HCT116 (cell line): ENCODE measurements around the gene PDE9A. TPM values are rescaled to one million over a fixed set of nuclear protein-coding genes. Genes with fewer than 3 reads are reported as not detected.

ENCODE experiments used
- ATAC-seq: fragments of 200-7000 bp; cut with Tn5 transposase; 2 replicates; pipeline ENCODE4 v1.9.1; 2020; ENCODE audit warnings: mild to moderate bottlenecking, moderate library complexity
- BruUV-seq: library from RNA; stranded (reverse); fragments of 400-500 nt; replicated peaks from 2 replicates; lab custom pipeline; 2021; lab: Mats Ljungman, UMichigan
- CTCF ChIA-PET: fragments of 300-600 bp; sonication (Branson Sonifier 250); formaldehyde crosslinking; loops from one replicate; lab custom pipeline; 2021; ENCODE audit warnings: antibody characterized with exemption; lab: Charles Lee
- POLR2A ChIA-PET: fragments of 300-600, 350-600 bp; sonication (Branson Sonifier 250); formaldehyde crosslinking; loops from one replicate; lab custom pipeline; 2021; ENCODE audit warnings: antibody characterized with exemption; lab: Charles Lee
- RAD21 ChIA-PET, 2 experiments: fragments of 300-600 bp; sonication (Branson Sonifier 250); formaldehyde crosslinking; loops; one replicate each; lab custom pipeline; 2023; ENCODE audit warnings: low total read pairs in 2 of 2; ENCODE audit not compliant: uncharacterized antibody in 2 of 2, unreplicated experiment in 2 of 2, low non-redundant PET in 1 of 2; lab: Charles Lee
- DNase-seq: peaks from one replicate; pipeline ENCODE4 v3.0.0-alpha.2; 2010; ENCODE audit warnings: low read depth, low spot score
- H2AFZ ChIP-seq: fragments of 200-600 bp; shearing (Covaris generic), sonication (generic); 2 replicates; pipeline ENCODE4 v1.6.1; 2017; ENCODE audit warnings: low read depth, mixed run types, mixed read lengths, antibody characterized with exemption, low read length; ENCODE audit not compliant: poor library complexity, severe bottlenecking
- H3K27ac ChIP-seq: 2 replicates; pipeline ENCODE4 v1.5.1; 2012; ENCODE audit warnings: low read depth, low read length
- H3K27me3 ChIP-seq: fragments of 200-600 bp; sonication (generic); 2 replicates; pipeline ENCODE4 v1.6.1; 2016; ENCODE audit warnings: mixed run types, low read length, mixed read lengths; ENCODE audit not compliant: insufficient read depth
- H3K36me3 ChIP-seq, 2 experiments: fragments of 200-500 bp in 1 of 2; fragments of 200-600 bp in 1 of 2; sonication (Bioruptor generic) in 1 of 2; sonication (generic) in 1 of 2; 2 replicates each; pipeline versions ENCODE4 v1.5.1 to v1.6.1; 2014 to 2016; ENCODE audit warnings: low read length in 2 of 2, inconsistent platforms in 1 of 2, mixed read lengths in 1 of 2, mixed run types in 1 of 2; ENCODE audit not compliant: insufficient read depth in 2 of 2, control insufficient read depth in 1 of 2
- H3K4me1 ChIP-seq, 2 experiments: fragments of 200-600 bp in 1 of 2; sonication (generic) in 1 of 2; 2 replicates each; pipeline versions ENCODE4 v1.5.1 to v1.6.1; 2012 to 2017; ENCODE audit warnings: low read length in 2 of 2, inconsistent platforms in 1 of 2, mild to moderate bottlenecking in 1 of 2, mixed read lengths in 1 of 2, mixed run types in 1 of 2, moderate library complexity in 1 of 2; ENCODE audit not compliant: insufficient read depth in 2 of 2, control insufficient read depth in 1 of 2
- H3K4me2 ChIP-seq: fragments of 200-600 bp; sonication (generic); 2 replicates; pipeline ENCODE4 v1.6.1; 2017; ENCODE audit warnings: mixed run types, low read length, mixed read lengths
- H3K4me3 ChIP-seq, 2 experiments: fragments of 200-600 bp in 1 of 2; sonication (generic) in 1 of 2; replicated peaks in 1 of 2; 2 replicates each; pipeline ENCODE4 v1.5.1; 2011 to 2016; ENCODE audit warnings: low read length in 2 of 2, control low read depth in 1 of 2, low read depth in 1 of 2, mild to moderate bottlenecking in 1 of 2, mixed read lengths in 1 of 2, mixed run types in 1 of 2
- H3K79me2 ChIP-seq: fragments of 200-600 bp; sonication (generic); 2 replicates; pipeline ENCODE4 v1.6.1; 2017; ENCODE audit warnings: mild to moderate bottlenecking, mixed run types, low read length, moderate library complexity, mixed read lengths; ENCODE audit not compliant: insufficient read depth
- H3K9ac ChIP-seq: fragments of 200-600 bp; sonication (generic); 2 replicates; pipeline ENCODE4 v1.6.1; 2016; ENCODE audit warnings: low read length, mixed read lengths
- H3K9me2 ChIP-seq: fragments of 200-600 bp; sonication (generic), shearing (Covaris generic); 2 replicates; pipeline ENCODE4 v1.6.1; 2017; ENCODE audit warnings: mixed run types, mild to moderate bottlenecking, moderate library complexity; ENCODE audit not compliant: insufficient read depth
- H3K9me3 ChIP-seq, 2 experiments: fragments of 200-500 bp in 1 of 2; fragments of 200-600 bp in 1 of 2; sonication (Bioruptor generic) in 1 of 2; sonication (generic) in 1 of 2; 2 replicates each; pipeline ENCODE4 v1.6.1; 2014 to 2017; ENCODE audit warnings: low read length in 2 of 2, mixed read lengths in 2 of 2, inconsistent platforms in 1 of 2, low read depth in 1 of 2, mild to moderate bottlenecking in 1 of 2, mixed run types in 1 of 2, moderate library complexity in 1 of 2; ENCODE audit not compliant: control insufficient read depth in 1 of 2, insufficient read depth in 1 of 2
- H4K20me1 ChIP-seq: fragments of 200-600 bp; sonication (generic), shearing (Covaris generic); 2 replicates; pipeline ENCODE4 v1.6.1; 2017; ENCODE audit warnings: mixed run types, mild to moderate bottlenecking, moderate library complexity; ENCODE audit not compliant: insufficient read depth
- ATF3 ChIP-seq: IDR thresholded peaks from 2 replicates; pipeline ENCODE4 v1.6.1; 2012
- CEBPB ChIP-seq: IDR thresholded peaks from 2 replicates; pipeline ENCODE4 v1.6.1; 2012; ENCODE audit warnings: low read depth
- CTCF ChIP-seq, 3 experiments: fragments of 200-600 bp in 1 of 3; sonication (generic) in 1 of 3; IDR thresholded peaks in 2 of 3; conservative IDR thresholded peaks in 1 of 3; 2 replicates each; pipeline ENCODE4 v1.5.1; 2012 to 2017; ENCODE audit warnings: low read depth in 2 of 3, low read length in 2 of 3, antibody characterized with exemption in 1 of 3, borderline replicate concordance in 1 of 3, control low read depth in 1 of 3, mild to moderate bottlenecking in 1 of 3, mixed read lengths in 1 of 3, mixed run types in 1 of 3, moderate library complexity in 1 of 3; ENCODE audit not compliant: insufficient read depth in 1 of 3
- EGR1 ChIP-seq: IDR thresholded peaks from 2 replicates; pipeline ENCODE4 v1.6.1; 2012; ENCODE audit warnings: low read depth
- EZH2 ChIP-seq: fragments of 200-600 bp; sonication (generic); IDR thresholded peaks from 2 replicates; pipeline ENCODE4 v1.6.1; 2017; ENCODE audit warnings: antibody characterized with exemption, mixed run types
- EZH2phosphoT487 ChIP-seq: fragments of 200-600 bp; IDR thresholded peaks from 2 replicates; pipeline ENCODE4 v1.6.1; 2018; ENCODE audit warnings: antibody characterized with exemption, borderline replicate concordance
- FOSL1 ChIP-seq: IDR thresholded peaks from 2 replicates; pipeline ENCODE4 v1.6.1; 2012; ENCODE audit warnings: low read depth
- JUND ChIP-seq: IDR thresholded peaks from 2 replicates; pipeline ENCODE4 v1.6.1; 2012
- POLR2A ChIP-seq: IDR thresholded peaks from 2 replicates; pipeline ENCODE4 v1.7.0; 2011; ENCODE audit warnings: borderline replicate concordance; ENCODE audit not compliant: insufficient read depth, insufficient read length; ENCODE audit errors: extremely low read depth
- POLR2AphosphoS5 ChIP-seq: IDR thresholded peaks from 2 replicates; pipeline ENCODE4 v1.6.1; 2011; ENCODE audit warnings: mild to moderate bottlenecking, low read depth, low read length, moderate library complexity
- RAD21 ChIP-seq: IDR thresholded peaks from 2 replicates; pipeline ENCODE4 v1.6.1; 2012; ENCODE audit warnings: low read depth, mild to moderate bottlenecking
- REST ChIP-seq: IDR thresholded peaks from 2 replicates; pipeline ENCODE4 v1.6.1; 2012; ENCODE audit warnings: low read depth
- SIN3A ChIP-seq: IDR thresholded peaks from 2 replicates; pipeline ENCODE4 v1.6.1; 2012; ENCODE audit warnings: low read depth
- SRF ChIP-seq: IDR thresholded peaks from 2 replicates; pipeline ENCODE4 v1.6.1; 2012; ENCODE audit warnings: low read depth
- TCF7L2 ChIP-seq: IDR thresholded peaks from 2 replicates; pipeline ENCODE4 v1.7.0; 2011; ENCODE audit warnings: borderline replicate concordance, inconsistent platforms; ENCODE audit not compliant: insufficient read depth, insufficient read length; ENCODE audit errors: extremely low read depth
- YY1 ChIP-seq: IDR thresholded peaks from 2 replicates; pipeline ENCODE4 v1.6.1; 2011; ENCODE audit warnings: low read length, low read depth, moderate library complexity, mild to moderate bottlenecking; ENCODE audit not compliant: insufficient replicate concordance; ENCODE audit errors: extremely low read depth
- ZBTB33 ChIP-seq: IDR thresholded peaks from 2 replicates; pipeline ENCODE4 v1.6.1; 2011; ENCODE audit warnings: mild to moderate bottlenecking, low read length, moderate library complexity; ENCODE audit not compliant: insufficient replicate concordance; ENCODE audit errors: extremely low read depth
- ZFX ChIP-seq: fragments of 450-650 bp; IDR thresholded peaks from 2 replicates; pipeline ENCODE4 v1.6.1; 2017
- ZNF274 ChIP-seq: fragments of 200-500 bp; sonication (Bioruptor generic); IDR thresholded peaks from 2 replicates; pipeline ENCODE4 v1.6.1; 2014; ENCODE audit warnings: mild to moderate bottlenecking, low read depth, low read length, inconsistent platforms
- intact Hi-C: fragments of 100-400 bp; cut with micrococcal nuclease; formaldehyde crosslinking; loops from 2 replicates; pipeline ENCODE4 v1.10.0; 2022
- total RNA-seq: library from RNA; stranded (reverse); gene quantifications from one replicate; pipeline ENCODE4 v1.2.1, GENCODE V29; 2021; ENCODE audit not compliant: unreplicated experiment

The PDE9A gene
- total RNA-seq, 1 experiment from 2014 or later, result 31.4 TPM

- H3K27ac ChIP-seq, result no peak overlapping the region
- H3K36me3 ChIP-seq, result no peaks in the 10 kb centered on the region
- H3K4me3 ChIP-seq, result no peak overlapping the region
- H3K9me2 ChIP-seq, result no peaks in the 10 kb centered on the region
- POLR2A ChIA-PET, result no interaction called here
- H3K79me2 ChIP-seq, result no peaks in the 10 kb centered on the region
- no peaks in the 10 kb centered on the region for H4K20me1 ChIP-seq
- H3K4me1 ChIP-seq, result no peaks in the 10 kb centered on the region
- no peaks in the 10 kb centered on the region for H3K27me3 ChIP-seq
- no peaks in the 10 kb centered on the region for H3K9me3 ChIP-seq
- no peak overlapping the region for H3K9ac ChIP-seq
- DNase-seq, result no peak
- RAD21 ChIA-PET, result no interaction called here
- H2AFZ ChIP-seq, result no peak overlapping the region
- intact Hi-C loops, result no loop called here
- TF ChIP-seq ZFX, result no peak
- TF ChIP-seq FOSL1, result no peak
- TF ChIP-seq ZNF274, result no peak
- TF ChIP-seq EZH2phosphoT487, result no peak
- TF ChIP-seq POLR2A, result no peak
- TF ChIP-seq CEBPB, result no peak
- TF ChIP-seq SIN3A, result no peak
- TF ChIP-seq EZH2, result no peak
- TF ChIP-seq EGR1, result no peak
- no peak for TF ChIP-seq ATF3
- no peak for TF ChIP-seq SRF
- no peak for TF ChIP-seq TCF7L2
- TF ChIP-seq JUND, result no peak
- no peak for TF ChIP-seq YY1
- TF ChIP-seq POLR2AphosphoS5, result no peak
- no peak for TF ChIP-seq ZBTB33
- TF ChIP-seq RAD21, result no peak
- TF ChIP-seq REST, result no peak
- TF ChIP-seq CTCF (IDR thresholded peaks at IDR 0.05 in 2 of 3, conservative IDR thresholded peaks at IDR 0.05 in 1 of 3; ENCODE audit: borderline replicate concordance in 1 of 3, insufficient read depth in 1 of 3, low read depth in 2 of 3, low read length in 2 of 3), result no peak
- TF ChIP-seq, all 23 proteins: peak for 0
- no peak for ATAC-seq
- CTCF ChIA-PET, result no interaction called here
- no TSS peak for BruUV-seq
- no peak overlapping the region for H3K4me2 ChIP-seq
Measured at GRCh38 chr21:42685954-42686500, 32.6 kb downstream of the PDE9A start.
